Neuronal stem cell (in vitro differentiated cells): ENCODE measurements around the gene IRF6.

Experiments
- DNase-seq: peaks from one replicate; pipeline ENCODE4 v3.0.0-alpha.2; 2013; ENCODE audit warnings: low spot score
- H2AFZ ChIP-seq: one replicate; pipeline ENCODE4 v1.6.1; 2013; ENCODE audit warnings: mild to moderate bottlenecking, low read length, inconsistent platforms
- H2AK5ac ChIP-seq: 2 replicates; pipeline ENCODE4 v1.6.1; 2013; ENCODE audit warnings: low read depth, mild to moderate bottlenecking, inconsistent platforms, low read length, moderate library complexity, mixed read lengths
- H2BK120ac ChIP-seq: 2 replicates; pipeline ENCODE4 v1.6.1; 2013; ENCODE audit warnings: low read depth, mild to moderate bottlenecking, inconsistent platforms, low read length, moderate library complexity, mixed read lengths
- H2BK12ac ChIP-seq: one replicate; pipeline ENCODE4 v1.6.1; 2013; ENCODE audit warnings: low read length, inconsistent platforms
- H2BK15ac ChIP-seq: 2 replicates; pipeline ENCODE4 v1.6.1; 2013; ENCODE audit warnings: mild to moderate bottlenecking, low read length, inconsistent platforms, mixed read lengths
- H2BK5ac ChIP-seq: one replicate; pipeline ENCODE4 v1.6.1; 2013; ENCODE audit warnings: inconsistent platforms, mild to moderate bottlenecking, low read length, moderate library complexity
- H3K14ac ChIP-seq: one replicate; pipeline ENCODE4 v1.6.1; 2013; ENCODE audit warnings: low read length, inconsistent platforms
- H3K18ac ChIP-seq: 2 replicates; pipeline ENCODE4 v1.6.1; 2013; ENCODE audit warnings: low read length, inconsistent platforms
- H3K23ac ChIP-seq: 2 replicates; pipeline ENCODE4 v1.6.1; 2013; ENCODE audit warnings: low read depth, mild to moderate bottlenecking, mixed read lengths, low read length, inconsistent platforms; ENCODE audit not compliant: poor library complexity
- H3K27ac ChIP-seq: replicated peaks from 3 replicates; pipeline ENCODE4 v1.5.1; 2013; ENCODE audit warnings: low read length, inconsistent platforms
- H3K27me3 ChIP-seq, 3 experiments: 2 replicates each; pipeline ENCODE4 v1.6.1; 2013; ENCODE audit warnings: low read length in 3 of 3, mild to moderate bottlenecking in 2 of 3, inconsistent platforms in 1 of 3, low read depth in 1 of 3, mixed read lengths in 1 of 3, moderate library complexity in 1 of 3; ENCODE audit not compliant: control insufficient read depth in 3 of 3, insufficient read depth in 3 of 3
- H3K36me3 ChIP-seq, 2 donors: replicated peaks in 1 of 2; 2 replicates each; pipeline ENCODE4 v1.6.1; 2013; ENCODE audit warnings: low read length in 2 of 2; ENCODE audit not compliant: control insufficient read depth in 2 of 2, insufficient read depth in 2 of 2
- H3K4ac ChIP-seq: 2 replicates; pipeline ENCODE4 v1.6.1; 2013; ENCODE audit warnings: inconsistent platforms, mild to moderate bottlenecking, low read length, moderate library complexity
- H3K4me1 ChIP-seq, 2 donors: 1 replicate in 1 of 2; 2 replicates in 1 of 2; pipeline ENCODE4 v1.6.1; 2013; ENCODE audit warnings: low read length in 2 of 2, low read depth in 1 of 2; ENCODE audit not compliant: control insufficient read depth in 2 of 2, insufficient read depth in 1 of 2
- H3K4me2 ChIP-seq: one replicate; pipeline ENCODE4 v1.6.1; 2013; ENCODE audit warnings: mild to moderate bottlenecking, low read length, inconsistent platforms; ENCODE audit not compliant: insufficient read depth, poor library complexity, severe bottlenecking
- H3K4me3 ChIP-seq, 2 donors: 2 replicates each; pipeline ENCODE4 v1.5.1; 2013; ENCODE audit warnings: low read length in 2 of 2, mild to moderate bottlenecking in 2 of 2, inconsistent platforms in 1 of 2, moderate library complexity in 1 of 2
- H3K79me1 ChIP-seq: one replicate; pipeline ENCODE4 v1.6.1; 2013; ENCODE audit warnings: low read depth, mild to moderate bottlenecking, inconsistent platforms, low read length, moderate library complexity
- H3K9ac ChIP-seq: one replicate; pipeline ENCODE4 v1.6.1; 2013; ENCODE audit warnings: mild to moderate bottlenecking, low read depth, low read length, inconsistent platforms; ENCODE audit not compliant: poor library complexity
- H3K9me3 ChIP-seq, 2 donors: replicated peaks in 1 of 2; 2 replicates each; pipeline versions ENCODE3 to v1.6.1; 2013; ENCODE audit warnings: low read length in 2 of 2, mild to moderate bottlenecking in 2 of 2, inconsistent platforms in 1 of 2, low read depth in 1 of 2, mixed read lengths in 1 of 2, moderate library complexity in 1 of 2; ENCODE audit not compliant: control insufficient read depth in 2 of 2, insufficient read depth in 1 of 2
- H4K8ac ChIP-seq: one replicate; pipeline ENCODE4 v1.6.1; 2013; ENCODE audit warnings: low read depth, mild to moderate bottlenecking, inconsistent platforms, low read length, moderate library complexity
- H4K91ac ChIP-seq: one replicate; pipeline ENCODE4 v1.6.1; 2013; ENCODE audit warnings: low read length, low read depth, mild to moderate bottlenecking, inconsistent platforms; ENCODE audit not compliant: poor library complexity
- WGBS, 2 donors: extraction: QIAGEN DNeasy Blood & Tissue Kit; methylation state at CpG; one replicate each; pipeline ENCODE4 v1.1.7; 2013; ENCODE audit warnings: missing lambda C conversion rate in 2 of 2, mixed read lengths in 1 of 2; ENCODE audit not compliant: insufficient read length in 2 of 2, insufficient replicate concordance in 1 of 2; ENCODE audit errors: extremely low coverage in 2 of 2; 5-methylcytosine and 5-hydroxymethylcytosine counted together

The IRF6 gene

GRCh38 chr1:209791920-209792319, 14.0 kb downstream of the IRF6 start:
- H2BK120ac ChIP-seq, result no peak overlapping the region
- no peak overlapping the region for H3K23ac ChIP-seq
- no peak overlapping the region for H2BK12ac ChIP-seq
- no peak overlapping the region for H3K14ac ChIP-seq
- H3K27me3 ChIP-seq, result peaks cover 0 to 68% (median 16%) of the 10 kb centered on the region in 3 experiments
- no peak overlapping the region for H3K4me3 ChIP-seq
- no peak overlapping the region for H4K8ac ChIP-seq
- DNase-seq, result no peak
- no peak overlapping the region for H3K9ac ChIP-seq
- no peak overlapping the region for H3K18ac ChIP-seq
- no CpG with 5 or more reads among the region's 1 CpG for WGBS, 2 donors
- no peaks in the 10 kb centered on the region for H3K36me3 ChIP-seq
- no peak overlapping the region for H4K91ac ChIP-seq
- H3K27ac ChIP-seq, result no peak overlapping the region
- no peak overlapping the region for H2AK5ac ChIP-seq
- H2BK15ac ChIP-seq, result no peak overlapping the region
- H3K79me1 ChIP-seq, result no peaks in the 10 kb centered on the region
- H3K4ac ChIP-seq, result no peak overlapping the region
- H2BK5ac ChIP-seq, result no peak overlapping the region
- no peaks in the 10 kb centered on the region for H3K4me1 ChIP-seq
- H3K9me3 ChIP-seq, result no peaks in the 10 kb centered on the region
- no peak overlapping the region for H3K4me2 ChIP-seq
- no peak overlapping the region for H2AFZ ChIP-seq

- Histone ChIP-seq H3K27me3 (peaks cover 0 to 71% (median 18%) of the 10 kb centered on the region in 3 experiments), H3K36me3 (no peaks in the 10 kb centered on the region), H2BK12ac (no peak overlapping the region), H2BK15ac (no peak overlapping the region), H3K14ac (no peak overlapping the region), H4K8ac (no peak overlapping the region), H2BK120ac (no peak overlapping the region), H3K4me2 (no peak overlapping the region), H3K79me1 (no peaks in the 10 kb centered on the region), H3K9me3 (peaks cover 0 to 2% of the 10 kb centered on the region in 2 donors), H3K4me3 (no peak overlapping the region), H3K23ac (no peak overlapping the region), H3K18ac (no peak overlapping the region), H3K4ac (no peak overlapping the region), H4K91ac (no peak overlapping the region), H3K9ac (no peak overlapping the region), H2AK5ac (no peak overlapping the region), H2BK5ac (no peak overlapping the region), H3K27ac (no peak overlapping the region), H2AFZ (peak overlapping the region; percentile 5), H3K4me1 (no peaks in the 10 kb centered on the region)
- DNase-seq, result no peak
- no CpG with 5 or more reads among the region's 10 CpGs for WGBS, 2 donors
These were observed 15.4 kb downstream of the IRF6 start for GRCh38 chr1:209790286-209791193.

GRCh38 chr1:209789245-209789644, 16.7 kb downstream of the IRF6 start:
- no peak overlapping the region for H3K27ac ChIP-seq
- no peaks in the 10 kb centered on the region for H3K36me3 ChIP-seq
- no peak overlapping the region for H3K4me2 ChIP-seq
- H4K91ac ChIP-seq, result no peak overlapping the region
- no CpG with 5 or more reads among the region's 1 CpG for WGBS, 2 donors
- DNase-seq, result no peak
- no peak overlapping the region for H3K4ac ChIP-seq
- H3K9ac ChIP-seq, result no peak overlapping the region
- H2BK15ac ChIP-seq, result no peak overlapping the region
- H3K9me3 ChIP-seq, result peaks cover 0 to 7% of the 10 kb centered on the region in 2 donors
- no peak overlapping the region for H3K14ac ChIP-seq
- no peak overlapping the region for H3K23ac ChIP-seq
- H3K79me1 ChIP-seq, result no peaks in the 10 kb centered on the region
- no peak overlapping the region for H3K4me3 ChIP-seq
- no peak overlapping the region for H2BK12ac ChIP-seq
- no peak overlapping the region for H2AFZ ChIP-seq
- H3K4me1 ChIP-seq, result peaks cover 2 to 4% of the 10 kb centered on the region in 2 donors
- H3K18ac ChIP-seq, result no peak overlapping the region
- H4K8ac ChIP-seq, result no peak overlapping the region
- H2BK120ac ChIP-seq, result no peak overlapping the region
- H2BK5ac ChIP-seq, result no peak overlapping the region
- peaks cover 0 to 60% (median 18%) of the 10 kb centered on the region in 3 experiments for H3K27me3 ChIP-seq
- H2AK5ac ChIP-seq, result no peak overlapping the region

- no peak overlapping the region for H3K14ac ChIP-seq
- no peak overlapping the region for H3K9ac ChIP-seq
- H3K23ac ChIP-seq, result no peak overlapping the region
- H3K4me2 ChIP-seq, result no peak overlapping the region
- no peak for DNase-seq
- H2AK5ac ChIP-seq, result no peak overlapping the region
- H3K4me3 ChIP-seq, result no peak overlapping the region
- no peak overlapping the region for H2BK120ac ChIP-seq
- H4K8ac ChIP-seq, result no peak overlapping the region
- no peak overlapping the region for H3K27ac ChIP-seq
- no peak overlapping the region for H3K18ac ChIP-seq
- H3K4ac ChIP-seq, result no peak overlapping the region
- H2BK5ac ChIP-seq, result no peak overlapping the region
- peaks cover 5% of the 10 kb centered on the region for H3K79me1 ChIP-seq
- no peak overlapping the region for H2BK12ac ChIP-seq
- peak overlapping the region; percentile 27 for H2AFZ ChIP-seq
- H3K27me3 ChIP-seq, result peaks cover 0 to 55% (median 18%) of the 10 kb centered on the region in 3 experiments
- H3K36me3 ChIP-seq, result peaks cover 1 to 3% of the 10 kb centered on the region in 2 donors
- H3K9me3 ChIP-seq, result peaks cover 0 to 7% of the 10 kb centered on the region in 2 donors
- no peak overlapping the region for H2BK15ac ChIP-seq
- H4K91ac ChIP-seq, result no peak overlapping the region
- H3K4me1 ChIP-seq, result peaks cover 4 to 6% of the 10 kb centered on the region in 2 donors
- no CpG with 5 or more reads among the region's 2 CpGs for WGBS, 2 donors
These were observed 18.4 kb downstream of the IRF6 start for GRCh38 chr1:209787551-209787950.
